ENCODE measurements around the gene MRRF.

Gene MRRF, protein sequence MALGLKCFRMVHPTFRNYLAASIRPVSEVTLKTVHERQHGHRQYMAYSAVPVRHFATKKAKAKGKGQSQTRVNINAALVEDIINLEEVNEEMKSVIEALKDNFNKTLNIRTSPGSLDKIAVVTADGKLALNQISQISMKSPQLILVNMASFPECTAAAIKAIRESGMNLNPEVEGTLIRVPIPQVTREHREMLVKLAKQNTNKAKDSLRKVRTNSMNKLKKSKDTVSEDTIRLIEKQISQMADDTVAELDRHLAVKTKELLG

GRCh38 chr9:122264360-122265148 lies at the start of gene MRRF, which contains the start of gene RBM18:
TSS of gene MRRF (plus strand) at chr9:122264882. CDS start at chr9:122270892, 6,010 bp downstream.
TSS of gene RBM18 (minus strand) at chr9:122264840. CDS start at chr9:122261492, 3,348 bp downstream.
- peak; percentile 74 for DNase-seq (ENCODE audit: low read depth)

- DNase-seq (ENCODE audit: low read depth), result no peak
Observed at GRCh38 chr9:122215663-122216062, 49.0 kb upstream of the MRRF start.

- DNase-seq (ENCODE audit: low read depth), result no peak
Observed at GRCh38 chr9:122216138-122216797, 48.4 kb upstream of the MRRF start.

GRCh38 chr9:122216798-122217418 lies 47.8 kb upstream of the MRRF start:
- no peak for DNase-seq (ENCODE audit: low read depth)

DNA sequence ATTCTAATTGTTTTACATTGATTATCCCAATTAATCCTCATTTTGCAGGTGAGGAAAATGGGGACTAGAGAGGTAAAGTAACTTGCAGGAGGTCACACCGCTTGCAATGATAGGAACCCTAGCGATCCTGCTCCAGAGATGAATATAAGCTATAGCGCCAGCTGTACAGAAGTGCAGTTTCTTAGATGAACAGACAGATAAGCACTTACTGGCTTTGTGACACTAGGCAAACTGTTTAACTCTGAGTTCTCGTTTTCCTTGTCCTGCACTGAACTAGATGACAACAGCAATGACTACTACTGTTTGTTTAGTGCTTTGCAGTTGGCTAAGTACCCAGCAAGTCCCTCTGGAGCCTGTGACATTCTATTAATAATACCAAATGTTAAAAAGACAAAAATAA lies 47.0 kb upstream of the MRRF start:
- DNase-seq (ENCODE audit: low read depth), result no peak

DNA sequence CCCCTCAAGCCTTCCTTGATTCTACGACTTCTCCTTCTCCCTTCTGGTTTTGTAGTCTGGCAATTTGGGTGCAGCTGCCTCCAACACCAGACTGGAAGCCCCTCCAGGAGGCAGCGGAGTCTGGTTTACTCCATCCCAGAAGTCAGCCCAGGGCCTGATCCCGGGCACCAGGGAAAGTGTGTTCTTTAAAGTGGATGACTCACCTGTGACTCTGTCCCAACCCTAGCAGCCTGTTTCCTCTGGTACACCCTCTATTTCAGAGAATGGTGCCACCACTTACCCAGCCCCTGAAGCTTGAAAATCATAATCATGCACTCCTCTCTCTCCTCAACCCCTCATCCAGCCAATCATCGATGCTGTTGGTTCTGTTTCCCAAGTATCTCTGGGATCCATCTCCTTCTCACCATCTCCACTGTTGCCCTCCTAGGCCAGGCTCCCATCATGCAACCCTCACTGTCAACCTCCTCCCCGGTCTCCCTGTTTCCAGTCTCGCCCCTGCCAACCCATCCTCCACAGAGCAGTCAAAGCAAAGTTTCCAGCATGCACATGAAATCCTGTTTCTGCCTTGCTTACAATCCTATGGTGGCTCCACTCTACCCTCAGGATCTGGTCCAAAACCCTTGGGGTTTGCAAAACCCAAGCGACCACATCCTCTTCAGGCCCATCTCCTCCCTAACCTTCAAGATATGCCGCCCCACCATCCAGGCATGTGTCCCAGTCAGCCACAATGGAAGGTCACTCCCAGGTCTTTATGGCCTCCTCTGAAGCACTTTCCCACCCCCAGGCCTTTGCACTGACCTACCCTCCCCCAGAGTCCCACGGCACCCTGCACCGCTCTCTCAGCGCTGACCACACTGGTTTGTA lies 46.4 kb upstream of the MRRF start:
- DNase-seq (ENCODE audit: low read depth), result no peak

DNA sequence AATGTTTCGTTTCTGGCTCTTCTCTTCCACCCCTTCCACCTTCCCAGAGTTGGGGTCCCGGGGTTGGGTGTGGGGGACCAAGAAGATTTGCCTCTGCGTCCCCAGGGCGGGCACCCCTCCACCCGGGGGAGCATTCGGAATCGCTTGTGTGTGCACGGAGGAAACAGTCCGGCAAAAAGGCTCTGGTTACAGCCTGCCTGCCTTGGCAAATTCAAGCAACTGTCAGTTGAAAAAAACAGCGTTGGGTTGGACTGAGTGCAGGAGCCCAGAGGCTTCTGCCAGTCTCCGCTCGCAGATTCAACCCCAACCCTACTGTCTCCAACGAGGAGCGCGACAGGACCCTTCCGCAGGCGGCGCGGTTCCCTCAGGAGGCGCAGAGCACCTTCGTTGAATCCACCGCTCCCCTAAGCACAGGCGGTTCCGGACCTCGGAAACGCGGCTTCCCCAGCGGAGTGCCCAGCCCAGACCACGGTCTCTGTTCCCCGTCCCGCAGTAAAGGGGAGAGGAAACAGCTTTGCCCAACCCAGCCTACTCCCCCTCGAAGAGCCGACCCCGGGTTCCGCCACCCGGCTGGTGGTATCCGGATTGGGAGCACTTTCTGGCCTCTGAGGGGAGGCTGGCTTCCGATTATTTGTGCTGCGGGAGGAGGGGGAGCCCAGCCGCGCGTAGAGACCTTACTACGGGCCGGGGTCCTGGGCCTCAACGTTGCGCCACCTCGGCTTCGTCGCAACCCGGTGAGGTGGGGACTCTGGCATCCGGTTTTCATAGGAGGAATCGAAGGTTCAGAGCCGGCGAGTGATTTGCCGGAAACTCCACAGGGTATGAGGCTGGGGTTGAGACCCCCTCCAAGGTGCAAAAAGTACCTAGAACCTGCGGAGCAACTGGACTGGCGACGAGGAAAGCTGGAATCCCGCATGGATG lies 45.5 kb upstream of the MRRF start:
- DNase-seq (ENCODE audit: low read depth), result no peak

DNA sequence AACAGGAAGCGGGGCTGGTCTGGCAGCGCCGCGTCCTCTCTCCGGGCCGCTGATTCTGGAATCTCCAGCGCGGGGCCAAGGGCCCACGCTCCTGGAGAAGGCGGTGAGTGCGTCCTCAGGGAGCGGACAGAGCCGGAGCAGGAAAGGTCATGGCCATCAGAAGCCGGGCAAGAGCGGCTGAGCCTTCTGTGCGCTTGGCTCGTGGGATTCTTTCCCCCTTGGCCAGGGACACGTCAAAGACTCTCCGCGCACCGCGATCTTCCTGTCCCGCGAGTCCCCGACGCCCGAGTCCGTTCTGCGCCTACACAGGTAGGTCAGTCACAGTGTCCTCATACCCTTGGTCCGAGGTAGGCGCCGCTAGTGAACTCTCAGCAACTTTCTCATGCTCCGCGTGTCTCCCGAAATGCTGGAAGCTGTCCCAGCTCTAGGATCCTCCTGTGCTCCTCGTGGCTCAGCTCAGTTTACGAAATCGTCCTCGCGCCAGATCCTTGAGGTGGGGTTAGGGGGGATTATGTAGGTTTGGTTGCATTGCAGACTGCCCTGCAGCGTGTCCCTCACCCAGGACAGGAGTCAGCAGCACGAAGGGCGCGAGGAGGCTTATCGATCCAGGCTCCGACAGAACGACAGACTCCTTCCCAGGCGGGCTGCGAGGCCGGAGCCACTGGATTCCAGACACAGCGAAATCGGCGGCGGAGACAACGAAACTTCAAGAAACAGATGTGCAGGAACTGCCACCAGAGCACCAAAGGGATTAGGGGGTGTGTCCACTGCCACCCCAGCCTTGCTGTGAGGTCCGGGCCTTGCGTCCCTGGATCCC lies 44.6 kb upstream of the MRRF start:
- DNase-seq (ENCODE audit: low read depth), result no peak

DNA sequence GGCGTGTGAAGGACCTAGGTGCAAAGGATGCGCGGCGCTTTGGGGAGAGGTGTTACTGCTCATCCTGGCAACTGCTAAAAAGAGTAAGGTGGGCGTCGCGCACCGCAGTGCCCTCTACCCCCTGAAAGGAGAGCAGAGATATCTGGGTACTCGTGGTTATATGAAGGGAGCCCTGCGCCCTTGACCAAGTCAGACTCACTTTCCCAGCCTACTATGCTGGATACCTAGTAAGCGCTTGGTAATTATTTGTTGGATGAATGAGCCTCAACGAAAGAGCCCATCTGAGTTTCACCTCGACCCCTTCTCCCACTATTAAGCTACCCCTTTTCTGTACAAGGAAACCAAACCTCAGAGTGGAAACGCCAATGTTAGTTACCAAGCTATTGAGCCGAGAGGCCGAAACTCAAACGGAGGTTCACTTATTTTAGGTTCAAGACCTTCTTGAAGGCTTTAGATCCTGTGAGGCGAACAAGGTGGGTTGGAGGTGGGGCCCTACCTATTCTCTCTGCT lies 44.0 kb upstream of the MRRF start:
- DNase-seq (ENCODE audit: low read depth), result no peak

DNA sequence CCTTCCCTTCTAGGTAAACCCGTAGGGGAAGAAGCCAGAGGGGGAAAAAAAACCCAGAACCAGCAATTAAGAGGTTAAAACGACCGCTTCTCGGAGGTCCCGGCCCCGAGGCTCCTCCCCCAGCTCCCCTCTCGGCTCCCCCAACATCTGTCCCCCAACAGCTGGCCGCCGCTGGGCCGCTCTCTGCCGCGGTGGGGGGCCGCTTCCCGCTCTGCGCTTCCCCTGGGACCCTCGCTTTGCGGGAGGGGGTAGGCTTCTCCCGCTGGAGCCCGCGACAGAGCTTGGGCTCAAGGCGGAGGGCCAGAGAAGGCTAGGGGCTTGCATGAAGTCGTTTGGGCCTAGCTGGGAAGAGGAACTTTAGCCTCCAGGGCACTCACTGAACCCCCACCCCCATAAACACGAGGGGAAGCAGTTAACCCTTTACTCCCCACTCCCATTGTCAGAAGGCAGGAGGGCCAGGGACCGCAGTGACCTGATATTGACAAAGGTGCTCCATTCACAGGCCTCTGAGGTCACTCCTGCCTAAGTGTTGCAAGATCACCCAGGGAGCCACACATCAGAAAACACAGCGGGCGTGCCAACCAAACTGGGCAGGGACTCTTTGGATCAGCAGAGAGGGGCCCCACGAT lies 43.4 kb upstream of the MRRF start:
- no peak for DNase-seq (ENCODE audit: low read depth)

DNA sequence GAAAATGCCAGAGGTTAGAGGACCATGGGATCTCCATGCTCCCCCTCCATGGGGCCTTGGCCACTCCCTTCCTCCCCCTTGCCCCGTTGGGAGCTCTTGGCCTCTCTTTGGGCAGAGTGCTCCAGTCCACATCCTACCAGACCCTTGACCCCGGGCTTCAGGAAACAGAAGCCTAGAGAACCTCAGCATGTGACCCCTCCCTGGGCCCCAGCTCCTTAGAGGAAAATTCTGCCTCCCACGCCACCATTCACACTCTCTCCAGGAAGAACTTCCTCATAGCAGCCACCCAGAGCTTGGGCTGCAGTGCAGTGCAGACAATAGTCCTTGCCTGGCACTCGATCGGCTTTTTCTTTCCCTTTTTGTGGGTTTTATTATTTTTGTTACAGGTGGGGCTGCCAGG lies 41.9 kb upstream of the MRRF start:
- no peak for DNase-seq (ENCODE audit: low read depth)

DNA sequence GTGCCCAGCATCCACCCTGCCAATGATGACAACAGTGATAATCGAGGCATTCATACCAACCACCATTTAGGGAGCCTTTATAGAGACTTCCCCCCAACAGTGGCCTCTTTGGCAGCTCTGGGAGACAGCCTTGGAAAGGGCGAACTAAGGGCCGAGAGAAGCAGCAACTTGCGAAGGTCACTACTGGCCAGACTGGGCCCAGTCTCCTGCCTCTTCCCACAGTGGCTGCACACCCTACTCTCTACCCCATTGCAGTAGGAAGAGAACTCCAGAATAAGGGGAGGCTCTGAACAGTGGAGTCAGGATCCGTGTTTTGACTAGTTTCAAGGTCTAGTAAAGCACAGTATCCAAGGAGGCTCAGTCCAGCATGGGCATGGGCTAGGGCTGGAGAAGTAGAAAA lies 41.2 kb upstream of the MRRF start:
- DNase-seq (ENCODE audit: low read depth), result no peak

DNA sequence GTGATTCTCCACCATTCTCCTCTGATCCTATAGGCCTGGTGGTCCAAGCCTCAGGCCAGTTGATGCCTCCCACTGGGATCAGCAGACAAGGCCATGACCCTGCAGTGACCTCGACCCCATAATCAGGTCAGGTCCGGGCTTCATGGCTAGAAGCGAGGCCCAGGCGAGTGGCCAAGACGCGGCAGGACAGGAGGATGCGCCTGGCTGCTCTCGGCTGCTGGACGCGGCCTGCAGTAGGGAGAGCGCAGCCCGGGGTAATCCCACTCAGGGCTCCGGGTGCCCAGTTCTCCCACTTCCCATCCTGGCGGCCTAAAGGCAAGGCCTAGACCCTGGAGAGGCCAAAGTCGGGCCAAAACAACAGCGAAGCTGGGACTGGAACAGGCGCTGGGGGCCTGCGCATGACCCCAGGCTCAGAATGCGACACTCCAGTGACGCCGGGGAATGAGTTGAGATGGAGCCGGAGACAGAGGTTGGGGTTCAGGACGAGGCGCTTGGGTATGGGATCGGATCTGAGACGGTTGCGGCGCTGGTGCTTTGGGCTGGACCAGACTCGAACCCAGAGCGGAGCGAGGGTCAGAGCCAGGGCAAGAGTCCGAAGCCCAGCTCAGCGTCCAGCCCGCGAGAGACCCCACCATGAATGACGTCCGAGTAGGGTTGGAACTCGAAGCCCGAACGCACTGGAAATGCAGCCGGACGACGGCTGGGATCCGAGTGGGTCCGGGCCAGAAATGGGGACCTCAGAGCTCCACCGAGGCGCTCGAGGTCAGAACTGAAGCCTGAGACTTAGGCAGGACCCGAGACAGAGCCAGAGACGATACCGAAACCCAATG lies 39.2 kb upstream of the MRRF start:
- no peak for DNase-seq (ENCODE audit: low read depth)

DNA sequence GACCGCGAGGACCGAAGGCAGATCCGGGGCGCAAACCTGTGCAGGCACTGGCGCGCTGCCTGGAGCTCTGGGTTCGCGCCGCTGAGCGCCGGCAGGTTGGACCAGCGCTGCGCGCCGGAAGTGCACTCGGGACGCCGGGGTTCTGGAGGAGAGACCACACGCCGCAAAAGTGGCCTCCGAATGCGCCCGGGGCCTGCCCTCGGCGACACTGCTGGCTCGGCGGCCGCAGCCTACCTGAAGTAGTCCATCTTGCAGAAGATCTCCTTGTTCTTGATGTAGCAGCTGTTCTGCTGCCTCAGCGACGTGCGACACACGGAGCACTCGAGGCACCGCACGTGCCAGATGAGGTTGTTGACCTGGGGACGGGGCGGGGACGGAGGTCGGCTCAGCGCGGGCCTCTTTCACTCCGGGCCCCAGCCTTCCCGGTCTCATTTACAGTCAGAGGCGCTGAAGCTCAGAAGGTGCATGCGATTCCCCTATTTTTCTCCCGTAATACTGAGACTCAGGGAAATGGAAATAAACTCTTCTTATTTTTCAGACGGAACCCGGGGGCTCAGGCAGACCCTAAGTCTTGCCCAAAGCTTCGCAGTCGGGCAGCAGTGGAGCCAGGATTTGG lies 38.4 kb upstream of the MRRF start:
- no peak for DNase-seq (ENCODE audit: low read depth)

DNA sequence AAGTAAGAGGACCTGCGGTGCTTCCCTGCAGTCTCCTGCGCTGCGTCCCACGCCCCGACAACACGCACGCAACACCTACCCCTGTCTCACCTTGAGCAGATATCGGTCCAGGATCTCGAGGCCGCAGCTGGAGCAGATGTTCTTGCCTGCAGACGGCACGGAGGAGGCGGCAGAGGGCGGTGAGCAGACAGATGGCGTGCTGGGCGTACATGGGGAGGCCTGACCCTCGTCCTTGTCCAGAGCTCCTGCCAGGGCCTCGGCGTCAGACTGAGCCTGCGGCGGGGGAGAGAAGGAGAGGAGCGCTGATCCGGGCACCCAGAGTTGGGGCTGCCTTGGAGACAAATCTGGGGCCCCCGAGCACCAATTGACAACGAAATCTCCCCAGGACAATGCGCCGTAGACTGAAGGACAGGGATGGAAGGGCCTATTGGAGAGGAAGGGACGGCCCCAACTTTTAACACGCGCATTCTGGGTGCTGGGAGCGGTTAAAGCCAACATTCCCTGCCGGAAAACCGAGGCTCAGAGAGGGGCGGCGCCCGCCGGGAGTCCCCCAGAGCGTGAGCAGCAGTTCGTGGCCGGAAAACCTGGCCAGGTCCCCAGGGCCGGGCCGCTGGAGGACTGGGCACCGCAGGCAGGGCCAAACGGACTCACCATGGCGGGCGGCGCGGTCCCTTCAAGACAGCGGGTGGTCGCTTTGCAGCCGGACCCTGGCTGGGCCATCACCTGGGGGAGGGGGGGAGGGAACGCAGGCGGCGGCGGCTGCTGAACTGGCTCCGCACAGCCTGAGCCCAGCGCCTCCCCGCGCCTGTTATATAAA lies 37.7 kb upstream of the MRRF start:
- DNase-seq (ENCODE audit: low read depth), result no peak

GRCh38 chr9:122227575-122227900 lies 37.1 kb upstream of the MRRF start:
- DNase-seq (ENCODE audit: low read depth), result no peak

- DNase-seq (ENCODE audit: low read depth), result no peak
Observed at GRCh38 chr9:122228191-122228567, 36.5 kb upstream of the MRRF start.
